ENCODE results near the gene EPN1.
"Not testable (repeated sequence)": the region's sequence is repeated elsewhere in the genome, so short reads cannot be mapped to it uniquely, and the experiment has no call there.

EPN1 gene

DNA sequence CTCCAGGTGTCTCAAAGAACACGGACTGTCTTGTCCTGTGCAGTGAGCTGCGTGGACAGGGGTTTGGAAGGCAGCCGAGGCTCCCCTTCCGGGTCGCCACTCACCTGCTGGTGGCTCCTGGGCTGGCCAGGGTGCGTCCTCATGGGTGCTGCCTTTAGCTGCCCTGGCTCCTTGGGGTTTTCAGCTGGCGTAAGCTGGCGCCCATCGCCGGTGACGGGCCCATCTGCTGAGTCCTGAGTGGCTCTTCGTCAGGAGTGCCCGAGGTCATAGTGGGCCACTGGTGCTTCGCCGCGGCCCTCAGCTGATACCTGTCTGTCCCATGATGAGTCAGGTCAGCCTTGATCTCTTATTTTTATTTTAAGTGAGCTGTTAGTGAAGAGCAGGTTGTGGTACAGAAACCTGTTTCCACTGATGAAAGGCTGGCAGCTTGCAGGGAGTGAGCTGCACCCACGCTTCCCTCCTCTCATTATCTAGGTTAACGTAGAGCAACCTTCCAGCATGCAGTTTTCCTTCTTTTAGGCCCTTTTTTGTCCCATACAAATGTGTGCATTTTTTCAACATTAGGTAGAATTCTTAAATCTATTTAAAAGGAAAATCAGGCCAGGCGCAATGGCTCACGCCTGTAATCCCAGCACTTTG lies 18.4 kb downstream of the EPN1 start:
- DNase-seq (ENCODE audit: low read depth) = no peak

DNA sequence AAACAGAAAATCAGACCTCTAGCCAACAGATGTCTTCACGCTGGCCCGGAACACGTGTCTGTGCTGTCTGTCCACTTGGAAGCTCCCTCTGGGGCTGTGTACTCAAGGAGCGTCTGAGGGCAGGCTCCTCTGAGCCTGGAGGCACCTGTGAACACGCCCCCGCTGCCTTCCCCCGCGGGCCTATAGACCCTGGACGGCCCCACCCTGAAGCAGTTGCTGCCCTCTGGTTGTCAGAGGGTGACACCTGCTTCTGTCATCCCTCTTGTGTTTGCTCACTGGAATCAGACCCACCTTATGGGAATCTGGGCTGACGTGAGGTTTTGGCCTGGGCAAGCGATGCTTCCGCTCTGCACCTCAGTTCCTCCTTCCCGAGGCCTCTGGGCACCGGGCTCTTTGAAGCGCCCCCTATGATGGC lies 19.2 kb downstream of the EPN1 start:
- no peak for DNase-seq (ENCODE audit: low read depth)

DNA sequence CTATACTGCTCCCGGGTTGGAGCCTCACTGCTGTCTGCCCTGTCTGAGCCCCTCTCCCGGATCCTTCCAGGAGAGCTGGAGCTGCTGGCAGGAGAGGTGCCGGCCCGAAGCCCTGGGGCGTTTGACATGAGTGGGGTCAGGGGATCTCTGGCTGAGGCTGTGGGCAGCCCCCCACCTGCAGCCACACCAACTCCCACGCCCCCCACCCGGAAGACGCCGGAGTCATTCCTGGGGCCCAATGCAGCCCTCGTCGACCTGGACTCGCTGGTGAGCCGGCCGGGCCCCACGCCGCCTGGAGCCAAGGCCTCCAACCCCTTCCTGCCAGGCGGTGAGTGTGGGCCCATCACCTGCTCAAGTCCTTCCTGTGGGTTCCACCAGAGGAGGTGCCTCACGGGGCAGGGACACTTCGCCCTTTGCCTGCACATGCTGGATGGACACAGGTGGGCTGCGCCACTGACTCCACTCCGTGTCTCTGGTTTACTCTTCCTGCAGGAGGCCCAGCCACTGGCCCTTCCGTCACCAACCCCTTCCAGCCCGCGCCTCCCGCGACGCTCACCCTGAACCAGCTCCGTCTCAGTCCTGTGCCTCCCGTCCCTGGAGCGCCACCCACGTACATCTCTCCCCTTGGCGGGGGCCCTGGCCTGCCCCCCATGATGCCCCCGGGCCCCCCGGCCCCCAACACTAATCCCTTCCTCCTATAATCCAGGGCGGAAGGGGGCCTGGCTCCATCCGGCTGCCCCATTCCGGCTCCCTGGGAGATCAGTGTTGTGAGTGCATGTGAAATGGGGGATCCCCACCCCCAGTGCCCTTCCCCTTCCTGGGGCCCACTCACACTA lies 19.8 kb downstream of the EPN1 start:
- no peak for DNase-seq (ENCODE audit: low read depth)

DNA sequence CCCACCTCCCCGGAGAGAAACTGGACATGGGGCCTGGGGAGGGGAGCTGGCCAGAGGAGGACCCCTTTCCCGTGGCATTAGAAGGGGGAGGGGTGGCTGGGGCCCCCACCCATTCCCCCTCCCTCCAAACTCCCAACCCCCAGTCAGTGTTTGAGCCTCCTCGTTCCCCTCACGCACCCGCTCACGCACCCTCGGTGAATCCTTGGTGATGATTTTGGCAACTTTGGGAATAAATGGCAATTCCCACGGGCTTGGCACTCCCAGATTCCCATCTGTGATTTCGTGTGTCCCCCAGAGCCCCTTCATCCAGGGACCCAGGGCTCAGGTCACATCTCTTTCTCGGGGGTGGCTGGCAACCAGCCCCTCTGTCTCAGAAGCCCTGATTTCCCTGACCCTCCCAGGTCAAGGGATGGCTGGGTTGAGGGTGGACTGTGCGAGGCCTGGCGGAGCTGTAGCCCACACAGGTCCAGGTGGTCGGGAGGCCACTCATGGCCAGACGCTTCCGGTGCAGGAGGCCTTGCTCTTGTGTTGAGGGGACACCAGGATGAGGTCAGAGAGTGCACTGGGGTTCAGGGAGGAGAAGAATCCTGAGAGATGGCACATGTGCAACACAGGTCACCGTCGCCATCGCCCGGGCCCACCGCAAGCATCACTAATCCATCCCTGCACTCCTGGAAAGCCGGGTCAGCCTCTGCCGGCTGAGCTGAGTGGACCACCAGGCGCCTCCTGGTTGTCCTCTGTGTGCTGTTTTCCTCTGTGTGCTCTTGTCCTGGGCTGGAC lies 20.7 kb downstream of the EPN1 start:
- no peak for DNase-seq (ENCODE audit: low read depth)

DNA sequence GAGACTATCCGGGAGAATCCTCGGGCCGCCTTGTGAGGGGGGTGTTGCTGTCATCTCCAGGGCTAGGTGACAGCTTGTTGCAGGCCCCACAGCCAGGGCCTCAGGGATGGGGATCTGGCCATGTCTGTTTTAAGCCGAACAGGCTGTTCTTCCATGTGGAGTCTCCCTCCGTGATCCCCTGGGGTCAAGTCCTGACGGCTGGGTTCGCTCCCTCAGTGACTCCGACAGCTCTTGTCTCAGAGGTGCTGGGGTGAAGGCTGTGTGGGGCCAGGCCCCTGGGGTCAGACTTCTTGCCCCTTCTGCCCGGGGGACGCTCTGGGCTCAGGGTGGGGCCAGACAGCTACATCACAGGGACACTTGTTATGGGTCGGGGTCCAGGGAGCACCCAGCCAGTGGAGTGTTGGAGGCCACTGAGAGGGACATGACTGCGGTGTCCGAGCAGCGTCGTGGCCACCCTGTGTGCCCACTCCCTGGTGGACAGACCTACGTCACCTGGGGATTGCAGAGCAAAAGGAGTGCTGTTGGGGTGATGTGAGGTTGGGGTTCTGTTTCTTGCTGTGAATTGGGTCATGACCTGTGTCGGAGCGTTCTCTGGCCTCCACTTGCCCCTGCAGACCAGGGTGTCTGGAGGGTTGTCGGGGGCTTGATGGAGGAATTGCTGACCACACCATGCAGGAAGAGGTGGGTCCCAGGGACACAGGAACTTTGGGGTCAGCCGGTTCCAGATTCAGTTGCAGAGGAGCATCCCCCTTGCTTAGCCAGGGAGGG lies 21.5 kb downstream of the EPN1 start:
- no peak for DNase-seq (ENCODE audit: low read depth)

DNA sequence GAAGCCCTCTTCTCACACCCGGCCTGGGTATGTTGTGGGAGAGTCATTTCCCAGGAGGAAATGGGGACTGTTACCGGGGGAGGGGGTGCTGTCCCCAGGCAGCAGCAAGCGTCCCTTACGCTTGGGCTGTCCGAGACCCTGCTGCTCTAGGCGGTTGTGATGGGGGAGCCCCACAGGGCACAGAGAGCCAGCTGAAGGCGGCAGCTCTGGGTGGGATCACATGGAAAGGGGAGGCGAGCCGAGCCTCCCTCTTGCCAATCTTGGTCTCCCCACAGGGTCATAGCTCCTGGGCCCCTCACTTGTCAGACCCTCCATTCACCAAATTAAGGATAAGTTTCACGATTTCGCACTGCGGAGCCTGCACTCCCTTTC lies 22.0 kb downstream of the EPN1 start:
- no peak for DNase-seq (ENCODE audit: low read depth)

DNA sequence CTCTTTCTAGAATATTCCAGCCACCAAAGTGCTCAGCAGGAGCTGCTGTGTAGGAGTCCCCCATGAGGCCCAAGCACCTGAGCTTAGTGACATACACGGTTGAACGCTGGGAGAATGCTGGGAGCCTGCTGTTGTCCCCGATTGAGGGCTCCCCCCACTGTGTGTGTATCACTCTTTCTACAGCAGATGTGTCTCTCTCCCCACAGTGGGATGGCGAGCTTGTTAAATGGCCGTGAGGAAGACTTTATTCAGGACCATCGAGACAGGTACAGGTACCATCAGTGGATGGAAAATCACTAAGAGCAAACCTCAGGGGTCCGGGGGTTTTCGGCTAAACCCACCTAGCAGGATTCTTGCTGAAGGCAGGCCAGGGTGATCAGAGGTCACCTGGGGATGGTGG lies 22.7 kb downstream of the EPN1 start:
- no peak for DNase-seq (ENCODE audit: low read depth)

DNA sequence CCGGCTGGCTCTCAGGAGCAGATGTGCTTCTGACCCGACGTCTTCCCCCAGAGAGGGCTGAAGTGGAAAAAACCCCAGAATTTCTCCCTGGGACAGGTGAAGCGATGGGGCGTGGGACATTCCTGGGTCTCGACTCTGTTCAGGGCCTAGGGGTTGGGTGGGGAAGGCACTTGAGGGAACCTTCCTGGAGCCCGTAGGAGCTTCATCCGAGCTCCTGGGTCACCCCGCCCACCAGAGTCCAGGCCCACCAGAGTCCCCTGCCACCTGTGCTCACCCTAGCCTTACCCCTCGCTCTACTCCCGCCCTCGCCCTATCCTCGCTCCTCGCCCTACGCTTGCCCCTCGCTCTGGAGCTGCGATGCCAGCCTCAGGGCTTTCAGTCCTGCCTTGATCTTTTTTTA lies 23.2 kb downstream of the EPN1 start:
- DNase-seq (ENCODE audit: low read depth) = no peak

DNA sequence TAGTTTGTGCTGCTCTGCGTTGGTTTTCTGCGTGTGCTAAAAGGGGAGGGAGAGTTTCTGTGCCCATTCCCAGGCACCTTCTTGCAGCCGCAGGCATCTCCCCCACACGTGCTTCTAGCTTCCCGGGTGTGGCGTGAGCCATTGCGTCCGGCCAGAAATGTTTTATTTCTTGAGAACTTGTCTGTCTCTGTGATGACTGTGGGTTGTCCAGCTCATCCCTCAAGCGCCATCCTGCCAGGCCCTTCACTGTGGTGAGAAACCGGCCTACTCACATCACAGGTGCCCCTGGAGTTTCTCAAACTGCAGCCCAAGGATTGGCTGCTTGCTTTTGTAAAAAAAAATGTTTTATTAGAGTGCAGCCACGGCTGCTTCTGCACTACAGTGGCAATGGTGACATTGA lies 24.2 kb downstream of the EPN1 start:
- DNase-seq (ENCODE audit: low read depth) = no peak

DNA sequence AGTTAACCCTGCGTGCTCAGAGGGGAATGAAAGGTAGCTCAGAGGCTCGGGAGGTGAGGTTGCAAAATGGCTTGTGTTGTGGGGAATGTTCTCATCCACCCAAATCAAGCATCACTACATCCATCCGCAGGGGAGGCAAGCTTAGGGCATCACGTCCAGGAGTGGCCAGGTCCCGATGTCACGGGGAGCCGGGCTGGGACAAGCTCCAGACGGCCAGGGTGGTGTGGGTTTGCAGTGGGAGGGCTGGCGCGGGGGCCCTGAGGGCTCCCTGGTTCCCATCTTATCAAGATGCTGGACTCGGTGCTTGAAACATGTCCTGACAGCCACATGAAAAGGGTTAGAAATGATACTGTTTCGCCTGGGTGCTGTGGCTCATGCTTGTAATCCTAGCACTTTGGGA lies 25.8 kb downstream of the EPN1 start:
- no peak for DNase-seq (ENCODE audit: low read depth)

DNA sequence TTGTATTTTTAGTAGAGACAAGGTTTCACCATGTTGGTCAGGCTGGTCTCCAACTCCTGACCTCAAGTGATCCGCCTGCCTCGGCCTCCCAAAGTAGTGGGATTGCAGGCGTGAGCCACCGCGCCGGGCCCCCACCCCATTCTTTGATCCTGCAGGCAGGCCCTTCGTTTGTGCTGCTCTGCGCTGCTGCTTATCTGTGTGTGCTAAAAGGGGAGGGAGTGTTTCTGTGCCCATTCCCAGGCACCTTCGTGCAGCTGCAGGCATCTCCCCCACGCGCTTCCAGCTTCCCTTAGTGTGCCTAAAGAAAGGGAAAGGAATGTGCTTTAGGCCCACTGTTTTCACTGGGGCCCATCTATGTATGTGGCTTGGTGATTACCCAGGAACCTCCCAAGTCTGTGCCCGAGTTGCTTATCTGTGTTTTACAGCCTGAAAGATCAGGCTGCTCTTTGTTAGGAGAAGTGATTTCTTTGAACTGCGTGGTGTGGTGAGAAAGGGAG lies 27.2 kb downstream of the EPN1 start:
- DNase-seq (ENCODE audit: low read depth) = no peak

DNA sequence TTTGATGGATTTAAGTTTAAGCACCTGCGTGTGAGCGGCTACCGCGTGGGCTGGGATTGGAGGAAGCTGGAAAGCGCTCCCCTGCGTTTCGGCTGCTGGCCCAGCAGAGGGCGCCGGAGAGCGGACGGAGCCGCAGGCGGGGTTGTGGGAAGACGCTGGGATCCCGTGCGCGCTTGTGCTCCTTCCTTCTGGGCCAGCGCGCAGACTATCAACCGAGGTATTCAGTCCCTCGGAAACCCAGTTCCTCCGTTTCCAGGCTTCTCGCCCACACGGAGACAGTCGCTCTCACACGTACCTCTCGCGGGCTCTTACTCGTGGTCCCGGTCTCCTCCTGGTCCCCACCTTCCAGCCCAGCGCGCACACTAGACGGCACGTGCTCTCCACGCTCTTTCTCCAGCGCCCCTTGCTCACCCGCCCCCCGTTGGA lies 28.8 kb downstream of the EPN1 start:
- peak; percentile 41 for DNase-seq (ENCODE audit: low read depth)

DNA sequence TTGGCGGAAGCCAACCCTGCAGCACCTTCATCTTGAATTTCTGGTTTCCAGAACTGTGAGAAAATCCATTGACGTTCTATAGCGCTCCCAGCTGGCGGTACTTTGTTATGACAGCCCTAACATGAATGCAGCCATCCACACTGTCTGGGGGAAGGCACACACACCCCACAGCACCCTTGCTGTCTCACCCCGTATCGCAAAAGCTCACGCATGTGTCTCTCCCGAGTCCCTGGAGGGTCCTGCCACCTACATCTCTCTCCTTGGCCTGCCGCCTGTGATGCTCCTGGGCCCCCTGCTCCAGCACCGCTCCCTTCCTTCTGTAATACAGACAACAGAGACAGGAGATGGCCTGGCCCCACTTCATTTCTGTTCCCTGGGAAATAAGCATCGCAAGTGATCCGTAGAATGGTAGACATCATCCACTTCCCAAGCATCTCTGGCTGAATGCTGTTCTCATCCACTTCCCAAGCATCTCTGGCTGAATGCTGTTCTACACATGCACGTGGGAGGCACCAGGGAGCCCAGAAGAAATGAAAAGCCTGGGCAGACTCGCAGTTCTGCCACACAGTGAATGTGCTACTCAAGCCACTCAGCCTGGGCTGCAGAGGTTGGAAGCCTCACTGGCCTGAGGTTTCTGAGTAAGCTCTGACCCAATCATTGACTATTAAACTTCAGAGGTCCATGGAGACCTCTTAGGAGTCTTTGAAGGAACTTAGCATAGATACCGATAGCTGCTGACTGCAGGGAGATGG lies 29.6 kb downstream of the EPN1 start:
- no peak for DNase-seq (ENCODE audit: low read depth)

DNA sequence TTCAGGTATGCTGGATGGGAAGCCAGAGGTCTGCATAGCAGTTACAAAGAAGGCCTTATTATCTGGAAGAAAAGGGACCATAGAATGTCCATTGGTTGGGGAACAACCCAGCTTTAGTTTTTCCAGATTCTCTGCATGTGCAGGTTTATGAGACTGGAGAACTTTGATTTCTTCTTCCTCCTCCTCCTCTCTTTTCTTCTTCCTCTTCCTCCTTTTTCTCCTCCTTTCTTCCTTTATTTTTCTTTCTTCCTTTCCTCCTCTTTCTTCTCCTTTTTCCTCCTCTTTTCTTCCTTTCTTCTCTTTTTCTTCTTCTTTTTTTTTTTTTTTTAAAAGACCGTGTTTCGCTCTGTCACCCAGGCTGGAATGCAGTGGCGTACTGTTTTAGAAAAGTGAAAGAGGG lies 30.9 kb downstream of the EPN1 start:
- DNase-seq (ENCODE audit: low read depth) = no peak

DNA sequence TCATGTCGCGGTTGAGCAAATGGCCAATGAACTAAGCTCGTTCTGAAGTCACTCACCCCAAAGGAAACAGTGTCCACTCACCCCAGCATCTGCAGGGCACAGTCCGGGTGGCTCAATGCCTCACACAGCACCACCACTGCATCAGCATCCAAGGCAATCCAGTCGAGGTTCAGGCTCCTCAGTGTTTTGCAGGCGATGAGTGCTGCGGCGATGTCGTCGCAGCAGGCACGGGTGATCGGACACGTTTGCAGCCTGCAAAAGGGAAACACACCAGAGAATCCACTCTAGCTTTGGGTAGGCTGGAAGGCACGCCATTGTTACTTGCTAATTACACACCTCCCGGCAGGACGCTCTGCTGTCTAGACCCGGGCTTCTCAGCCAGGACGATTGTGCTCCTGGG lies 36.7 kb downstream of the EPN1 start:
- DNase-seq (ENCODE audit: low read depth) = no peak

DNA sequence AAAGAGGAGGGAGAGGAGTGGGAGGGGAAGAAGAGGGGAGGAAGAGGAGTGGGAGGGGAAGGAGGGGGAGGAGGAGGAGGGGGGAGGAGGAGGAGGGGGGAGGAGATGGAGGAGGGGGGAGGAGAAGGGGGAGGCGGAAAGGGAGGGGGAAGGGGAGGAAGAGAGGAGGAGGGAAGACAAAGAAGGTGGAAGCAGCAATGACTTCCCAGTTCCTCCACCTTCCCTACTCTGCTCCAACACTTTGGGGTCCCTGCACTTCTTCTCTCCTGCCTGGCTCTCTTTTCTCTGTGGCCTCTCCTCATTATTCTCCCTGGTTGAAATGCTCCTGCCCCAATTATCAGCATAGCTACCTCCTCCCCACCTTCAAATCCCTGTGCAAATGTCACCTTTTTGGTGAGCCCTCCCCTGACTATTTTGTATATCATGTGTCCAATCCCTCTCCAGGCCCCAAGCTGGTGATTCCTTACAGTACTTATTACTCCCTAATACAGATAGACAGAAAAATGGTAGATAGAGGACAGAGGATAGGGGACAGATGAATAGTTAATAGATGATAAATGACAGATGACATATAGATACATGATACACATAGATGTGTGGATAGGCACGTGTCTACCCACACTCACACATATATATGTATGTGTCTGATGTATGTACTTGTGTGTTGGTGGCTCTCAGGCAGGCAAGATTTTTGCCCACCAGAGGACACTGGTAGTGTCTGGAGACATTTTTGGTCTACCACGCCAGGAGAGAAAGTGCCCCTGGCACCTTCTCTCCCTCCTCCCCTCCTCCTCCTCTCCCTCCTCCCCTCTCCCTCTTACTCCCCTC lies 38.0 kb downstream of the EPN1 start:
- DNase-seq (ENCODE audit: low read depth) = no peak

DNA sequence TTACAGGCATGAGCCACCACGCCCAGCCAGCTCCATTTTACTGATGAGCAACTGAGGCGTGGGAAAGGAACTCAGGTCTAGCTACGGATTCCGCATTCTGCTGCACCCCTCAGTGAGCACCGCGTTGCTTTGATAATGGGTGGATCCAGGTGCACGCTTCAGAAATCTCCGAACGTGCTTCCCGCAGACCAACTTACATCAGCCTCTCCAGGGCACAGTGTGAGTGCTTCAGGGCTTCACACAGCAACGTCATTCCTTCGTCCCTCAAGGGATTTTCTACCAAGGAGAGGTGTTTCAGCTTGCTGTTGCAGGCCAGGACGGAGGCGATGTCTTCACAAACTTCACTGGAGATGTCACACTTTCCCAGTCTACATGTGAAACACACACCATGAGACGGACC lies 41.5 kb downstream of the EPN1 start:
- DNase-seq (ENCODE audit: low read depth) = no peak

DNA sequence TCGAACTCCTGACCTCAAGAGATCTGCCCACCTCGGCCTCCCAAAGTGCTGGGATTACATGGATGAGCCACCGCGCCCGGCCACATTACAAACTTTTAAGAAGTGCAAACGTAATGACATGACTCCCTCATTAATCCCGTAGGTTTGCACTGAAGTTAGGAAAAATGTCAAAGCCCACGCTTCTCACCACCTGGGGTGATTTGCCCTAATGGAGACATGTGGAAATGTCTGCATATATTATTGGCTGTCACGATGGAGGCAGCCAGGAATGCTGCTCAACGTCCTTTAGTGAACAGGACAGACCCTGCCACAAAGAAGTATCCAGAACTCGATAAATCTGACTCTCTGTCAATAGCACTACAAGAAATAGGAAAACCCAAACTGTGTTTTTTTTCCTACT lies 42.2 kb downstream of the EPN1 start:
- no peak for DNase-seq (ENCODE audit: low read depth)

DNA sequence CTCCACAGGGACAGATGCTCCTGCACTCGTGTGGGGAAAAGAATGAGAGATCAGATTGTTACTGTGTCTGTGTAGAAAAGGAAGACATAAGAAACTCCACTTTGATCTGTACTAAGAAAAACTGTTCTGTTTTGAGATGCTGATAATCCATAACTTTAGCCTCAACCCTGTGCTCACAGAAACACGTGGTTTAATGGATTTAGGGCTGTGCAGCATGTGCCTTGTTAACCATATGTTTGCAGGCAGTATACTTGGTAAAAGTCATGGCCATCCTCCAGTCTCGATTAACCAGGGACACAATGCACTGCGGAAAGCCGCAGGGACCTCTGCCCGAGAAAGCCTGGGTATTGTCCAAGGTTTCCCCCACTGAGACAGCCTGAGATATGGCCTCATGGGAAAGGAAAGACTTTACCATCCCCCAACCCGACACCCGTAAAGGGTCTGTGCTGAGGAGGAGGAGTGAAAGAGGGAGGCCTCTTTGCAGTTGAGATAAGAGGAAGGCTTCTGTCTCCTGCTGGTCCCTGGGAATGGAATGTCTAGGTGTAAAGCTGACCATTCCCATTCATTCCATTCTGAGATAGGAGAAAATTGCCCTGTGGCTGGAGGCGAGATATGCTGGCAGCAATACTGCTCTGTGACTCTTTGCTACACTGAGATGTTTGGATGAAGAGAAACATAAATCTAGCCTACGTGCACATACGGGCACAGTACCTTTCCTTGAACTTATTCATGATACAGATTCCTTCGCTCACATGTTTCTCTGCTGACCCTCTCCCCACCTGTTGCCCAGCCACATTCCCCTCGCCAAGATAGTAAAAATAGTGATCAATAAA lies 43.1 kb downstream of the EPN1 start:
- not testable (repeated sequence) for DNase-seq (ENCODE audit: low read depth)
